HepG2 (cell line): ENCODE results near the gene STYK1.

Source experiments
- MAFK ChIP-seq, 2 experiments: IDR thresholded peaks in 1 of 2; conservative IDR thresholded peaks in 1 of 2; 2 replicates each; pipeline ENCODE4 v1.6.1; 2011; ENCODE audit warnings: improper control_type of control experiment in 2 of 2, low read length in 2 of 2
- MEIS1 ChIP-seq: sonication (generic); formaldehyde crosslinking; IDR thresholded peaks from 2 replicates; pipeline ENCODE4 v1.9.0; 2021; ENCODE audit warnings: mild to moderate bottlenecking, missing genetic modification reagents, moderate library complexity, borderline replicate concordance
- POLR2A ChIP-seq, 2 experiments: IDR thresholded peaks; 2 replicates each; pipeline ENCODE4 v1.6.1; 2011; ENCODE audit warnings: low read depth in 2 of 2, low read length in 2 of 2, mild to moderate bottlenecking in 1 of 2, moderate library complexity in 1 of 2; ENCODE audit not compliant: insufficient read depth in 1 of 2
- POLR2AphosphoS2 ChIP-seq: IDR thresholded peaks from 2 replicates; pipeline ENCODE4 v1.6.1; 2011; ENCODE audit warnings: low read depth, low read length, improper control_type of control experiment
- POLR2AphosphoS5 ChIP-seq: IDR thresholded peaks from 2 replicates; pipeline ENCODE4 v1.6.1; 2012; ENCODE audit warnings: low read depth, low read length
- SAFB2 ChIP-seq: sonication (generic); formaldehyde crosslinking; IDR thresholded peaks from 2 replicates; pipeline ENCODE4 v1.5.1; 2020; ENCODE audit warnings: missing genetic modification reagents, low read depth, mild to moderate bottlenecking, borderline replicate concordance
- SMAD3 ChIP-seq: sonication (generic); formaldehyde crosslinking; IDR thresholded peaks from 2 replicates; pipeline ENCODE4 v1.4.0; 2020; ENCODE audit warnings: missing genetic modification reagents
- SMARCE1 ChIP-seq: fragments of 450-650 bp; IDR thresholded peaks from 2 replicates; pipeline ENCODE4 v1.6.1; 2017; ENCODE audit warnings: borderline replicate concordance
- ZNF350 ChIP-seq: sonication (generic); formaldehyde crosslinking; IDR thresholded peaks from 2 replicates; pipeline ENCODE4 v1.4.0; 2020; ENCODE audit warnings: mild to moderate bottlenecking, low read depth, missing genetic modification reagents, borderline replicate concordance
- ZNF660 ChIP-seq: sonication (generic); formaldehyde crosslinking; IDR thresholded peaks from 2 replicates; pipeline ENCODE4 v1.5.1; 2020; ENCODE audit warnings: mild to moderate bottlenecking, low read depth, missing genetic modification reagents, borderline replicate concordance
- TF ChIP-seq, protein P1 (sequence below): sonication (generic); formaldehyde crosslinking; IDR thresholded peaks from 2 replicates; pipeline ENCODE4 v1.5.0; 2020; ENCODE audit warnings: mild to moderate bottlenecking, missing genetic modification reagents, moderate library complexity
- TF ChIP-seq, protein P2 (sequence below): fragments of 450-650 bp; IDR thresholded peaks from 2 replicates; pipeline ENCODE4 v1.6.1; 2016

DNA sequence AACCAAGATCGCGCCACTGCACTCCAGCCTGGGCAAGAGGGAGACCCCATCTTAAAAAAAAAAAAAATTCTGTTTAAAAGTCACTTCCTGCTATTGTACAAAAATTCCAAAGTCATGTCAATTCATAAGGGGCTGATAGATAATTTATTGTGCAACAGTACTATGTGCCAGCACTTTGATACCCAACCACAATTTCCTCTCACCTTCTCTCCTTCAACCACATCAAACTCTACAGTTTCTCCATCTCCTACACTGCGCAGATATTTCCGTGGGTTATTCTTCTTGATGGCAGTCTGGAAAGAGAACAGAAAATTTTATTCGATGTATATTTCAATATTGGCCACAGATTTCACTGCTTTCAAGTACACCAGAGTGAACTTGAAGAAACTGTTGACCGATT is 41.6 kb upstream of the STYK1 start:
- TF ChIP-seq, protein P1, sequence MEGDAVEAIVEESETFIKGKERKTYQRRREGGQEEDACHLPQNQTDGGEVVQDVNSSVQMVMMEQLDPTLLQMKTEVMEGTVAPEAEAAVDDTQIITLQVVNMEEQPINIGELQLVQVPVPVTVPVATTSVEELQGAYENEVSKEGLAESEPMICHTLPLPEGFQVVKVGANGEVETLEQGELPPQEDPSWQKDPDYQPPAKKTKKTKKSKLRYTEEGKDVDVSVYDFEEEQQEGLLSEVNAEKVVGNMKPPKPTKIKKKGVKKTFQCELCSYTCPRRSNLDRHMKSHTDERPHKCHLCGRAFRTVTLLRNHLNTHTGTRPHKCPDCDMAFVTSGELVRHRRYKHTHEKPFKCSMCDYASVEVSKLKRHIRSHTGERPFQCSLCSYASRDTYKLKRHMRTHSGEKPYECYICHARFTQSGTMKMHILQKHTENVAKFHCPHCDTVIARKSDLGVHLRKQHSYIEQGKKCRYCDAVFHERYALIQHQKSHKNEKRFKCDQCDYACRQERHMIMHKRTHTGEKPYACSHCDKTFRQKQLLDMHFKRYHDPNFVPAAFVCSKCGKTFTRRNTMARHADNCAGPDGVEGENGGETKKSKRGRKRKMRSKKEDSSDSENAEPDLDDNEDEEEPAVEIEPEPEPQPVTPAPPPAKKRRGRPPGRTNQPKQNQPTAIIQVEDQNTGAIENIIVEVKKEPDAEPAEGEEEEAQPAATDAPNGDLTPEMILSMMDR (CRISPR knock-in tag), result no peak
- TF ChIP-seq POLR2A (IDR thresholded peaks at IDR 0.05; ENCODE audit: insufficient read depth in 1 of 2, low read depth in 2 of 2, low read length in 2 of 2) (no peak), MEIS1 (CRISPR knock-in tag) (no peak), SMAD3 (no peak), ZNF660 (CRISPR knock-in tag) (no peak), MAFK (conservative IDR thresholded peaks at IDR 0.05 in 1 of 2, IDR thresholded peaks at IDR 0.05 in 1 of 2; ENCODE audit: low read length in 2 of 2) (no peak), SMARCE1 (no peak), POLR2AphosphoS2 (no peak), ZNF350 (CRISPR knock-in tag) (no peak), SAFB2 (no peak), POLR2AphosphoS5 (no peak)
- TF ChIP-seq, protein P2, sequence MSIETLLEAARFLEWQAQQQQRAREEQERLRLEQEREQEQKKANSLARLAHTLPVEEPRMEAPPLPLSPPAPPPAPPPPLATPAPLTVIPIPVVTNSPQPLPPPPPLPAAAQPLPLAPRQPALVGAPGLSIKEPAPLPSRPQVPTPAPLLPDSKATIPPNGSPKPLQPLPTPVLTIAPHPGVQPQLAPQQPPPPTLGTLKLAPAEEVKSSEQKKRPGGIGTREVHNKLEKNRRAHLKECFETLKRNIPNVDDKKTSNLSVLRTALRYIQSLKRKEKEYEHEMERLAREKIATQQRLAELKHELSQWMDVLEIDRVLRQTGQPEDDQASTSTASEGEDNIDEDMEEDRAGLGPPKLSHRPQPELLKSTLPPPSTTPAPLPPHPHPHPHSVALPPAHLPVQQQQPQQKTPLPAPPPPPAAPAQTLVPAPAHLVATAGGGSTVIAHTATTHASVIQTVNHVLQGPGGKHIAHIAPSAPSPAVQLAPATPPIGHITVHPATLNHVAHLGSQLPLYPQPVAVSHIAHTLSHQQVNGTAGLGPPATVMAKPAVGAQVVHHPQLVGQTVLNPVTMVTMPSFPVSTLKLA, result no peak
